ENCODE measurements around the gene ERICH3.

ERICH3 gene

DNA sequence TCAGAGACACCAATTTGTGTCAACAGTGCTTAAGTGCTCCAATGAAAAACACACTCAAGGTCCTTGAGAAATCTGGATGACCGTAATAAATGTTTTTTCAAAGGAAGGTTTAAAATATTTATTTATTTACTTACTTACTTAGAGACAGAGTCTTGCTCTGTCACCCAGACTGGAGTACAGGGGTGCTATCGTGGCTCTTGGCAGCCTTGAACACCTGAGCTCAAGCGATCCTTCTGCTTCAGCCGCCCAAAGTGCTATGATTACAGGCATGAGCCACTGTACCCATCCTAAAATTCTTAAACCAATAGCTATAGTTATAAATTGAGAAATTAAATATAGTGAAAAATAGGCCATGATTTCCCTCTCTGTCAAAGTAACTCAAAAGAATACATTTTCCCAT, 17.3 kb upstream of the ERICH3 start:
- no peaks in the 10 kb centered on the region for H3K27me3 ChIP-seq (ENCODE audit: low read length)
- no peaks in the 10 kb centered on the region for H3K79me2 ChIP-seq (ENCODE audit: insufficient read depth, low read length)
- no peak overlapping the region for H3K4me3 ChIP-seq (ENCODE audit: insufficient read depth, low read length, poor library complexity, severe bottlenecking)
- no peaks in the 10 kb centered on the region for H3K9me3 ChIP-seq (ENCODE audit: insufficient read depth, low read length)
- TF ChIP-seq CTCF (IDR thresholded peaks at IDR 0.05; ENCODE audit: insufficient read depth, low read length, poor library complexity, severe bottlenecking) (no peak), EZH2phosphoT487 (conservative IDR thresholded peaks at IDR 0.05; ENCODE audit: low read length) (no peak)
- H2AFZ ChIP-seq (ENCODE audit: low read depth, low read length, severe bottlenecking) = no peak overlapping the region
- no peaks in the 10 kb centered on the region for H3K36me3 ChIP-seq (ENCODE audit: low read length)
- H3K4me2 ChIP-seq (ENCODE audit: low read depth, low read length, poor library complexity, severe bottlenecking) = no peak overlapping the region
- no peak overlapping the region for H3K9ac ChIP-seq (ENCODE audit: low read length)
- no peaks in the 10 kb centered on the region for H3F3A ChIP-seq (ENCODE audit: insufficient read depth)
- H4K20me1 ChIP-seq (ENCODE audit: low read depth, low read length) = no peaks in the 10 kb centered on the region
- no peaks in the 10 kb centered on the region for H3K9me2 ChIP-seq (replicated peaks; ENCODE audit: insufficient read depth, low read length)
- H3K27ac ChIP-seq (ENCODE audit: low read depth, low read length) = no peak overlapping the region

DNA sequence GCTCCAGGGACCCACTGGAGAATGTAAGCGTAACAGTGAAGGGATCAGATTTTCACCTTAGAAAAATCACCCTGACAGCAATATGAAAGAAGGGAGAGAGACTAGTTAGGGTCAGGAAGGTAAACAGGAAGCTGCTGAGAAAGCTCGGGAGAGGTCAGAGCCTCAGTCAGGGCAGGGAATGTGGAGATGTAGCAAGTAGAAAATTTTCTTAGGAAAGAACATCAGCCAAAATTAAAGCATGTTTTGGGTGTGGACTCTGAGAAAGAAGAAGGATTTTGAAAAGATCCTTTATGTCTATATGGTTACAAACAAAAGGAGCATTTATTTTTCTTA, 16.7 kb upstream of the ERICH3 start:
- Histone ChIP-seq H3K9ac (ENCODE audit: low read length) (no peak overlapping the region), H3K27me3 (ENCODE audit: low read length) (no peaks in the 10 kb centered on the region), H3K9me2 (replicated peaks; ENCODE audit: insufficient read depth, low read length) (no peaks in the 10 kb centered on the region), H4K20me1 (ENCODE audit: low read depth, low read length) (no peaks in the 10 kb centered on the region), H3K9me3 (ENCODE audit: insufficient read depth, low read length) (no peaks in the 10 kb centered on the region), H3K36me3 (ENCODE audit: low read length) (no peaks in the 10 kb centered on the region), H2AFZ (ENCODE audit: low read depth, low read length, severe bottlenecking) (peak overlapping the region; percentile 65), H3K4me3 (ENCODE audit: insufficient read depth, low read length, poor library complexity, severe bottlenecking) (no peak overlapping the region), H3F3A (ENCODE audit: insufficient read depth) (no peaks in the 10 kb centered on the region), H3K79me2 (ENCODE audit: insufficient read depth, low read length) (no peaks in the 10 kb centered on the region), H3K27ac (ENCODE audit: low read depth, low read length) (no peak overlapping the region), H3K4me2 (ENCODE audit: low read depth, low read length, poor library complexity, severe bottlenecking) (peak overlapping the region; percentile 11)
- TF ChIP-seq EZH2phosphoT487 (conservative IDR thresholded peaks at IDR 0.05; ENCODE audit: low read length) (no peak), CTCF (IDR thresholded peaks at IDR 0.05; ENCODE audit: insufficient read depth, low read length, poor library complexity, severe bottlenecking) (no peak)

- peak overlapping the region; percentile 65 for H2AFZ ChIP-seq (ENCODE audit: low read depth, low read length, severe bottlenecking)
Measured at GRCh38 chr1:74689621-74690363, 16.2 kb upstream of the ERICH3 start.

More at GRCh38 chr1:74689621-74690363, 16.2 kb upstream of the ERICH3 start:
- Histone ChIP-seq H4K20me1 (ENCODE audit: low read depth, low read length) (no peaks in the 10 kb centered on the region), H3K4me2 (ENCODE audit: low read depth, low read length, poor library complexity, severe bottlenecking) (peak overlapping the region; percentile 11), H3K9me3 (ENCODE audit: insufficient read depth, low read length) (no peaks in the 10 kb centered on the region), H3K27me3 (ENCODE audit: low read length) (no peaks in the 10 kb centered on the region), H3K9ac (ENCODE audit: low read length) (no peak overlapping the region), H3K4me3 (ENCODE audit: insufficient read depth, low read length, poor library complexity, severe bottlenecking) (no peak overlapping the region), H3K79me2 (ENCODE audit: insufficient read depth, low read length) (no peaks in the 10 kb centered on the region), H3K27ac (ENCODE audit: low read depth, low read length) (no peak overlapping the region), H3F3A (ENCODE audit: insufficient read depth) (no peaks in the 10 kb centered on the region), H3K36me3 (ENCODE audit: low read length) (no peaks in the 10 kb centered on the region), H3K9me2 (replicated peaks; ENCODE audit: insufficient read depth, low read length) (no peaks in the 10 kb centered on the region)
- TF ChIP-seq EZH2phosphoT487 (conservative IDR thresholded peaks at IDR 0.05; ENCODE audit: low read length) = no peak
- TF ChIP-seq CTCF (IDR thresholded peaks at IDR 0.05; ENCODE audit: insufficient read depth, low read length, poor library complexity, severe bottlenecking) = peak; percentile 70

Measured in SU-DHL-6 (cell line).